ENCODE results near the gene CDPF1.

- TF ChIP-seq CTCF (IDR thresholded peaks at IDR 0.05) (no peak), EP300 (IDR thresholded peaks at IDR 0.05) (no peak)
Observed at GRCh38 chr22:46295277-46295971, 45.3 kb upstream of the CDPF1 start.
